Muscle of leg (tissue), 11 donors: ENCODE measurements around the gene CHMP4A. TPM values are rescaled to one million over a fixed set of nuclear protein-coding genes. Genes with fewer than 3 reads are reported as not detected.

Experiments used
- DNase-seq: peaks from one replicate; pipeline ENCODE4 v3.0.0; 2013
- H3K27ac ChIP-seq: one replicate; pipeline ENCODE4 v1.5.1; 2013; ENCODE audit warnings: mild to moderate bottlenecking, low read length, control low read depth
- H3K27me3 ChIP-seq: one replicate; pipeline ENCODE4 v1.6.1; 2013; ENCODE audit warnings: low read length; ENCODE audit not compliant: control insufficient read depth, insufficient read depth
- H3K36me3 ChIP-seq: one replicate; pipeline ENCODE4 v1.6.1; 2013; ENCODE audit warnings: low read length; ENCODE audit not compliant: control insufficient read depth, insufficient read depth
- H3K4me1 ChIP-seq: one replicate; pipeline ENCODE4 v1.6.1; 2013; ENCODE audit warnings: low read length; ENCODE audit not compliant: control insufficient read depth, insufficient read depth
- H3K4me3 ChIP-seq: one replicate; pipeline ENCODE4 v1.5.1; 2013; ENCODE audit warnings: low read length, control low read depth
- H3K9me3 ChIP-seq: replicated peaks from 2 replicates; pipeline ENCODE4 v1.6.1; 2013; ENCODE audit warnings: low read depth, low read length; ENCODE audit not compliant: control insufficient read depth
- WGBS: methylation state at CpG from one replicate; pipeline ENCODE4 v1.1.5; 2013; ENCODE audit warnings: missing lambda C conversion rate; ENCODE audit not compliant: insufficient coverage; 5-methylcytosine and 5-hydroxymethylcytosine counted together
- polyA plus RNA-seq, 8 donors: library from polyadenylated mRNA; unstranded; fragments of 120-200 nt; gene quantifications; one replicate each; pipeline versions ENCODE4 v1.2.1 to v1.2.3, GENCODE V29; 2013; ENCODE audit warnings: inconsistent platforms in 1 of 8, low replicate concordance in 1 of 8; ENCODE audit not compliant: insufficient read length in 8 of 8, insufficient read depth in 1 of 8
- total RNA-seq: library from RNA; stranded (reverse); fragments of 120-200 nt; gene quantifications from one replicate; pipeline ENCODE4 v1.2.4, GENCODE V29; 2013

CHMP4A gene
- total and polyA plus RNA-seq, 9 donors = 29.8 to 45.1 (median 41.5) TPM

- H3K4me1 ChIP-seq = peaks cover 16% of the 10 kb centered on the region
- peaks cover 69% of the 10 kb centered on the region for H3K36me3 ChIP-seq
- H3K27me3 ChIP-seq = no peaks in the 10 kb centered on the region
- H3K27ac ChIP-seq = no peak overlapping the region
- WGBS = 88% methylated on average over 1 of the region's 2 CpGs
- peak overlapping the region; percentile 79 for H3K4me3 ChIP-seq
- H3K9me3 ChIP-seq = no peaks in the 10 kb centered on the region
- DNase-seq = no peak
Measured at GRCh38 chr14:24187539-24187915, 25.8 kb downstream of the CHMP4A start.

- no peak overlapping the region for H3K4me3 ChIP-seq
- H3K36me3 ChIP-seq = peaks cover 69% of the 10 kb centered on the region
- peaks cover 16% of the 10 kb centered on the region for H3K4me1 ChIP-seq
- H3K27me3 ChIP-seq = no peaks in the 10 kb centered on the region
- DNase-seq = no peak
- H3K27ac ChIP-seq = no peak overlapping the region
- no peaks in the 10 kb centered on the region for H3K9me3 ChIP-seq
- WGBS = 100% methylated on average over 3 of the region's 10 CpGs
Measured at GRCh38 chr14:24186831-24187538, 26.3 kb downstream of the CHMP4A start.

DNA sequence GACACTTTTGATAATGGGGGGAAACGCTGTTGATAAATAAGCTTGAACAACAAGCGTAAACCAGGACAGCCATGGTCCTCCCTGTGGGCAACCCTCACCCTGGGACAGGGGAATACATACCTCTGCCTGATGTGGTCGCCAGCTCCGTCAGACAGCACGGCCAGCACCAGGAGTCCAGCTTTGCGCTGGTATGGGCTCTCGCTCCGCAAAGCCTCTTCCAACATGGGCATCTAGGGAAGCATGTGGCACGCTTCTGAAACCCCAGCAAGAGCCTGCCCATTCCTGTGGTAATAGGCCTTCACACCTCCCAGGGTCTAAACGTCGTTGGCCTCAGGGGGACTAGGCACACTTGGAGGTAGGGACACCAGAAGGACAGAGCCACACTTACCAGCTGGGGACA lies 27.5 kb downstream of the CHMP4A start:
- peaks cover 73% of the 10 kb centered on the region for H3K36me3 ChIP-seq
- WGBS = 93% methylated on average over 10 of the region's 11 CpGs
- H3K4me1 ChIP-seq = peaks cover 16% of the 10 kb centered on the region
- H3K27me3 ChIP-seq = no peaks in the 10 kb centered on the region
- H3K4me3 ChIP-seq = no peak overlapping the region
- no peak overlapping the region for H3K27ac ChIP-seq
- DNase-seq = no peak
- H3K9me3 ChIP-seq = no peaks in the 10 kb centered on the region

DNA sequence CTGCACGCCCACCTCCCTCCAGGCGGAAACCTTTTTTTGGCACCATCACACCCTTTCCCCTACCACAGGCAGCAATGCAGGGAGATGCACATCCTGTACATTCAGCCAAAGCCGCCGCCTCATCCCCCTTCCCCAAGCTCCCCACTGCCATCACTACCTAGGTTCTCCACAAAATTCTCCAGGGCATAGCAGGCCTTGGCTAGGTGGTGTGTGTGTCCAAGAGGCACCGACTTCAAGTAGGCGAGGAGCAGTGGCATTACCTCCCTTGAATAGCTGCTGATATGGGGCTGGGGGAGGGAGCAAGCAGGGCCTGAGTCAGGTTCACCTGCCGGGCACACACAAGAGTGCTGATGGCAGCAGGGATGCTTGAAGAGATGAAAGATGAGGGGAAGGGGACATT lies 28.3 kb downstream of the CHMP4A start:
- 90% methylated on average over 5 of the region's 7 CpGs for WGBS
- no peak overlapping the region for H3K4me3 ChIP-seq
- peaks cover 16% of the 10 kb centered on the region for H3K4me1 ChIP-seq
- H3K9me3 ChIP-seq = no peaks in the 10 kb centered on the region
- peaks cover 75% of the 10 kb centered on the region for H3K36me3 ChIP-seq
- no peaks in the 10 kb centered on the region for H3K27me3 ChIP-seq
- no peak overlapping the region for H3K27ac ChIP-seq
- DNase-seq = no peak

DNA sequence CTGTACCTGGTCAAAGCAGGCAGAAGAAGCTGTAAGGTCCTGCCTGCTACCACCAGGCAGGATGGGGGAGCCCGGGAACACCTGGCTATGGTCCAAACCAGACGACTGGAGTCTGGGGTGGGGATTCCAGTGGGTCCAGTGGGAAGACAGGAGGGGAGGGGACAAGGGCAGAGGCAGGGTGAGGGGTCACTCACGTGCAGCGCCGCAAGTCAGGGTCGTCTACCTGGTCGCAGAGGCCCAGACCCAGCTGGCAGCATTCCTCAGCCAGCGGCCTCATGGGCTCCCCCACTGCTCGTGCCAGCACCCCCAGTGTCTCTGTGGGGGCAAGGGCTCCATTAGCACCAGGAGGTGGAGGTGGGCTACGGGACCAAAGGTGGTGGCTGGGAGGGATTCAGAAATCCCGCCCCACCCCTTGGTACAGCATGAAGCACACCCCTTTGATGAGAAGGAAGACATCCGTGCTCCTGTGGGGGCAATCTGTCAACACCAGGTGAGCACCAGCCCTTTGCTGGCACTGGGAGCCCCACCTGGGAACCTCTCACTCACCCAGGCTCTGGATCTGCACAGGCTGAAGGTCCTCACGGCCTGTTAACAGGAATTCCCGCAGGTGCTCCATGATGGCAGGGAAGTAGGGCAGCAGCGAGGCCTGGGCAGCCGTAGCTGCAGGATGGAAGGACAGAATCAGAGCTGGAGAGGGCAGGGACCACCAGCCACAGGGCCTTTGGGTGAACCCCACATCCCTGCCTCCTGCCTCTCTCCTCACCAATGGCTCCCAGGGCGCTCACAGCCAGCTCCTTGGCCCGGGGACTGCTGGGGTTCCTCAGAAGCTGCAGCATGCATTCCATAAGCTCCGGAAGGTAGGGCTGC lies 29.0 kb downstream of the CHMP4A start:
- WGBS = 86% methylated on average over 19 of the region's 19 CpGs
- no peak overlapping the region for H3K27ac ChIP-seq
- no peaks in the 10 kb centered on the region for H3K9me3 ChIP-seq
- no peaks in the 10 kb centered on the region for H3K27me3 ChIP-seq
- H3K36me3 ChIP-seq = peaks cover 79% of the 10 kb centered on the region
- no peak for DNase-seq
- H3K4me3 ChIP-seq = no peak overlapping the region
- peaks cover 16% of the 10 kb centered on the region for H3K4me1 ChIP-seq

- WGBS = 93% methylated on average over 8 of the region's 15 CpGs
- Histone ChIP-seq H3K4me3 (no peak overlapping the region), H3K9me3 (no peaks in the 10 kb centered on the region), H3K4me1 (peaks cover 11% of the 10 kb centered on the region), H3K27ac (no peak overlapping the region), H3K36me3 (peaks cover 92% of the 10 kb centered on the region), H3K27me3 (no peaks in the 10 kb centered on the region)
- no peak for DNase-seq
Measured at GRCh38 chr14:24183014-24183481, 30.2 kb downstream of the CHMP4A start.

- peaks cover 3% of the 10 kb centered on the region for H3K4me1 ChIP-seq
- 83% methylated on average over 9 of the region's 14 CpGs for WGBS
- no peaks in the 10 kb centered on the region for H3K27me3 ChIP-seq
- H3K9me3 ChIP-seq = no peaks in the 10 kb centered on the region
- H3K36me3 ChIP-seq = peaks cover 97% of the 10 kb centered on the region
- no peak overlapping the region for H3K4me3 ChIP-seq
- H3K27ac ChIP-seq = no peak overlapping the region
- no peak for DNase-seq
Measured at GRCh38 chr14:24182110-24182882, 31.0 kb downstream of the CHMP4A start.

DNA sequence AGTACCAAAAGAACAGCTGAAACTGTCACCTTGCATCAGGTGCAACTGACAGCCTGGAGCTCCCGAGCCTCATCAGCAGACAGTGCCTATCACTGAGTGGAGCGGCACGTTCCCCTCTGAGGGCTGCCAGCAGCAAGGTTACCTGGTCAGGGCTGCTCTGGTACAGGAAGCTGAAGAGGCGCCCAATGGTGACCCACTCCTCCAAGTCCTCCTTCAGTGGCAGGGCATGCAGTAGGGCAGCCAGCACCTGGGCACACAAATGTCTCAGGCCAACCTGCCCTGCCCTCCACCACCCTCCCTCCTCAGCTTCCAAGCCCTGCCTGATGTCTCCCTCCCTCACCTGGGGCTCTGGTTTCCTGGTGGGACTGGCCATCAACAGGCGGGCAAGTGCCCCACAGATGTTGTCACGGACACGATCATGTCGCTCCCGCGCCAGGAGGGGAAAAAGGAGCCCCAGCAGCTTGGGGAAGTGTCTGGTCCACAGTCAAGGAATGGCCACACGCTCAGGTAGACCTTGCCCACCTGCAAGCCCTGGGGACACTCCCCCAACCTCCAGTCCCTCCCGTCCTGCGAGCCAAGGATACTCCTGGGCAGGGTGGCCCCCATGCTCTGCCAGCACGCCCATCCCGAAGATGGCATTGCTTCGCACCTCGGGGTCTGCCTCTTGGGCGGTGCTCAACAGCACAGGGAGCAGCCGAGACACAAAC lies 31.8 kb downstream of the CHMP4A start:
- no peak for DNase-seq
- H3K9me3 ChIP-seq = no peaks in the 10 kb centered on the region
- WGBS = 87% methylated on average over 19 of the region's 19 CpGs
- no peak overlapping the region for H3K4me3 ChIP-seq
- no peaks in the 10 kb centered on the region for H3K27me3 ChIP-seq
- peaks cover 97% of the 10 kb centered on the region for H3K36me3 ChIP-seq
- no peaks in the 10 kb centered on the region for H3K4me1 ChIP-seq
- no peak overlapping the region for H3K27ac ChIP-seq

DNA sequence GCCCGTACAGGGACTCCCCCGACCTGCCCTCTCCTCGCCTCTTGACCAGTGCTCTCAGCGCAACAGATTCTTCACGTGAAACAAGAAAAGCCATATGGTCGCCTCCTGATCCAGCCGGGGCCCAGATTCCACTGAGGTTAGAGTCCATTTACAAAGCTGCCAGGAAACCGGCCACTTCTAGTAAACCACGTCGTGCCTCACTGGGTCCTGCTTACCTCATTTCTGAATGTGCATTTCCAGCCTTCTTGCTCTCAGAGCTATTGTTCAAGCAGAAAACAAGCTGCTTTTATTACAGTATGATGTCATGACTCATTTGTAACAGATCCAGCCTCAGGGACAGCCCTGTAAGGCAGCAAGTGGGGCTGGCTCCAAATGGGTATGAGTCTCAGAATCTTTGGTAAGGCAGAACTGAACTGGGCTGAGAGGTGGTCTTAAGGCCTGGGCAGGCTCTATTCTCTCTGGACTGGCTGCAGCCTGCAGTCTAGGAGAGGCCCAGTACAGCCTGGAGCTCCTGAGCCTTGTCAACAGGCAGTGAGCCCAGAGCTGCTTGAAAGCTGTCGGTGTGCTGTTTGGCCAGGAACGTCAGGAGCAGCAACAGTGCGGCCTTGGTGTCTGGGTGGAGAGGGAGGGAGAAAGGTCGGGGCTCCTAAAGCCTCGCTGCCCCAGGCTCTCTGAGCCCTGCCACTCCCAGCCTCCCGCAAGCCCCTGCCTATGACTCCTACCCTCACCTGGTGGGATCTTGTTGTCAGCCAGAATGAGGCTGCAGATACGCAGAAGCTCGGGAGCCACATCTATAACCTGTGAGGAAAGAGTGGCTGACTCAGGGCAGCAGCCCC lies 33.1 kb downstream of the CHMP4A start:
- H3K4me3 ChIP-seq = no peak overlapping the region
- H3K36me3 ChIP-seq = peaks cover 94% of the 10 kb centered on the region
- H3K27ac ChIP-seq = peak overlapping the region; percentile 59
- no peaks in the 10 kb centered on the region for H3K4me1 ChIP-seq
- H3K9me3 ChIP-seq = no peaks in the 10 kb centered on the region
- 53% methylated on average over 13 of the region's 18 CpGs for WGBS
- no peaks in the 10 kb centered on the region for H3K27me3 ChIP-seq
- peak; percentile 65 for DNase-seq
